Fibroblast of mammary gland (primary cell): ENCODE measurements around the gene COX5A.

Experiments used
- DNase-seq: peaks from one replicate; pipeline ENCODE4 v3.0.0-alpha.2; 2010; ENCODE audit warnings: low read depth
- H3K4me3 ChIP-seq: 2 replicates; pipeline ENCODE4 v1.5.1; 2011; ENCODE audit warnings: low read depth, mild to moderate bottlenecking, low read length, moderate library complexity; ENCODE audit not compliant: control insufficient read depth
- CTCF ChIP-seq: conservative IDR thresholded peaks from 2 replicates; pipeline ENCODE4 v1.5.1; 2011; ENCODE audit warnings: low read depth, low read length, inconsistent platforms; ENCODE audit not compliant: control insufficient read depth, insufficient read depth

COX5A gene

GRCh38 chr15:74873756-74874424, 64.0 kb downstream of the COX5A start:
- TF ChIP-seq CTCF: no peak
- peak; percentile 30 for DNase-seq
- peak overlapping the region; percentile 84 for H3K4me3 ChIP-seq

GRCh38 chr15:74873036-74873755, 64.7 kb downstream of the COX5A start, which contains the start of gene SCAMP2:
SCAMP2 (minus strand) TSS chr15:74873365; CDS start chr15:74873255, 110 bp downstream.
- no peak for TF ChIP-seq CTCF
- peak; percentile 92 for DNase-seq
- peak within 1 kb of the TSS; percentile 84 for H3K4me3 ChIP-seq

GRCh38 chr15:74872702-74873035, 65.2 kb downstream of the COX5A start:
- no peak for DNase-seq

GRCh38 chr15:74870436-74871215, 67.2 kb downstream of the COX5A start:
- H3K4me3 ChIP-seq: no peak overlapping the region
- DNase-seq: no peak
- TF ChIP-seq CTCF: no peak

More at GRCh38 chr15:74872702-74873035, 65.2 kb downstream of the COX5A start:
- peak overlapping the region; percentile 84 for H3K4me3 ChIP-seq
- TF ChIP-seq CTCF: no peak
